Measurements from ENCODE around the gene SCP2. TPM values are rescaled to one million over a fixed set of nuclear protein-coding genes. Genes with fewer than 3 reads are reported as not detected.
A peak's percentile ranks its signal among the peaks of the same experiment; 100 is the strongest.

SCP2 gene
- total and polyA plus RNA-seq, 2 of the 4 experiments (the other 2 are of a cell fraction) = 70.4 to 83.1 TPM

DNA sequence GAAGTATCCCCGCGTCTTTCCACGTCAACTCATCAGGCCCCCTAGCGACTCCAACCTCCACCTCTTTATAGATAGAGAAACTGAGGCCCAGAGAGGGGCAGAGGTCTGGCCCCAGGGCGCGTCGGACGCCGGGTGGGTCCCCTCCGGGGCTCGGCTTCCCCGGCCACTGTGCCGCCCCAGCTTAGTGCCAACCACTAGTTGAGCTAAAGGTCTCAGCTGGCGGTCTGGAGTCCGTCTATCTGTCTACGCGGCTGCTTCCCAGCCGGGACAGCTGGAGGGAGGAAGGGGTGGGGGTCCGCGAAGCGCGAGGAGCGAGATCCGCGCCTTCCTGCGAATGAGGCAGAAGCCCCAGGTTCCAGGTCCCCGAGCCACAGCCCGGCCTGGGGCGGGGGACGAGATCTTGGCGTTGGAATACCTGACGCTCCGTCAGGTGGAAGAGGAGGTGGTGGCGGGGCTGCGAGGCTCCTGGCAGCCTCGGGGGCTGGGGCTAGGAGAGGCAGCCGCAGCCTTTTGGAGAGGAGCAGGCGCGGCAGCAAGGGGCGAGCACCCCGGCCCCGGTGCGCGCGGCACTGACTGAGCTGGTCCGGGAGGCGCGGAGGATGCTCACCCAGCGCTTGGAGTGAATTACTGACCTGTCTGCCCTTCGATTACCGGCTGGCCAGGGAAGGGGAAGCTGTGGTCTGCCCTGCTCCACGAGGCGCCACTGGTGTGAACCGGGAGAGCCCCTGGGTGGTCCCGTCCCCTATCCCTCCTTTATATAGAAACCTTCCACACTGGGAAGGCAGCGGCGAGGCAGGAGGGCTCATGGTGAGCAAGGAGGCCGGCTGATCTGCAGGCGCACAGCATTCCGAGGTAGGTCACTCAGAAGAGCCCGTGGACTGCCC is 135.9 kb downstream of the SCP2 start:
- Histone ChIP-seq H3K14ac (replicated peaks; ENCODE audit: low read depth, low read length) (no peak overlapping the region), H3K4ac (ENCODE audit: low read depth, low read length) (peak overlapping the region; percentile 36), H2BK5ac (ENCODE audit: low read depth, low read length, poor library complexity, severe bottlenecking) (no peak overlapping the region), H2BK15ac (ENCODE audit: low read depth, low read length) (no peak overlapping the region), H3K36me3 (ENCODE audit: control insufficient read depth, insufficient read depth, low read length) (no peaks in the 10 kb centered on the region), H2AFZ (replicated peaks; ENCODE audit: low read length, poor library complexity) (peak overlapping the region; percentile 92), H3K23ac (ENCODE audit: low read depth, low read length) (peak overlapping the region; percentile 31; the same call in 1 of the 2 replicates), H2AK9ac (replicated peaks; ENCODE audit: low read depth, low read length, poor library complexity) (peak overlapping the region; percentile 62), H3K27ac (ENCODE audit: insufficient read depth, low read length) (no peak overlapping the region), H3K4me3 (ENCODE audit: insufficient read depth, low read depth, low read length) (peak overlapping the region; percentile 92), H3K9me3 (ENCODE audit: control insufficient read depth, insufficient read depth, low read length) (no peaks in the 10 kb centered on the region), H4K8ac (ENCODE audit: low read depth in 2 of 2, low read length in 2 of 2) (peak overlapping the region; percentile 23 to 64; a peak in 2 of 4 replicates), H3K9me1 (ENCODE audit: insufficient read depth, low read length) (peaks cover 3% of the 10 kb centered on the region; the same call in 1 of the 2 replicates), H2AK5ac (ENCODE audit: low read depth, low read length) (peak overlapping the region; percentile 60), H3K79me1 (ENCODE audit: low read depth in 1 of 2, low read length in 2 of 2) (peaks cover 0 to 6% of the 10 kb centered on the region in 2 experiments; a peak in 1 of 4 replicates), H3K4me2 (ENCODE audit: low read depth, low read length) (peak overlapping the region; percentile 92), H3K9ac (ENCODE audit: low read depth, low read length) (peak overlapping the region; percentile 70), H4K5ac (ENCODE audit: low read depth, low read length) (peak overlapping the region; percentile 3; the same call in 1 of the 2 replicates), H4K20me1 (ENCODE audit: insufficient read depth, low read length) (no peaks in the 10 kb centered on the region), H3K27me3 (ENCODE audit: control insufficient read depth, insufficient read depth, low read length) (peaks cover 2% of the 10 kb centered on the region; the same call in 1 of the 2 replicates), H3K18ac (ENCODE audit: low read depth, low read length) (peak overlapping the region; percentile 46; the same call in 1 of the 2 replicates), H4K91ac (ENCODE audit: insufficient read depth, low read depth, low read length) (no peak overlapping the region), H2BK20ac (ENCODE audit: low read depth, low read length) (no peak overlapping the region), H3K56ac (ENCODE audit: extremely low read depth, insufficient read depth, low read length) (no peak overlapping the region), H2BK120ac (ENCODE audit: low read depth, low read length) (peak overlapping the region; percentile 52; the same call in 1 of the 2 replicates), H3K4me1 (ENCODE audit: control insufficient read depth, insufficient read depth, low read length) (peaks cover 13% of the 10 kb centered on the region)
- intact Hi-C loops (cut with micrococcal nuclease) (loop anchor here (5.0 kb wide), 2 partner anchors 119 to 134 kb away; partner anchors contain the start of gene CPT2), in situ Hi-C loops (cut with MboI; ENCODE audit: low sequenced_read_pairs) (no loop called here), dilution Hi-C loops (cut with HindIII; ENCODE audit: low sequenced_read_pairs, unreplicated experiment) (no loop called here)
- 33% methylated on average over 30 of the region's 61 CpGs; no CpG with 5 or more reads in 1 of the 2 experiments for WGBS, 2 experiments (ENCODE audit: extremely low coverage in 2 of 2, insufficient read length in 1 of 2)
- ATAC-seq (ENCODE audit: low read depth) = peak; percentile 6
- DNase-seq = no peak
- ChIA-PET POLR2A (ENCODE audit: unreplicated experiment) (no interaction called here), CTCF (no interaction called here)
- BruUV-seq (replicated peaks) = no TSS peak
- TF ChIP-seq BHLHE40 (IDR thresholded peaks at IDR 0.05; ENCODE audit: low read depth, low read length) (no peak), CEBPB (IDR thresholded peaks at IDR 0.05; ENCODE audit: low read depth, low read length) (no peak), USF2 (IDR thresholded peaks at IDR 0.05; ENCODE audit: low read depth, low read length) (no peak), NFE2L2 (IDR thresholded peaks at IDR 0.05; ENCODE audit: low read depth, low read length) (no peak), CHD1 (IDR thresholded peaks at IDR 0.05; ENCODE audit: low read depth, low read length) (no peak), RCOR1 (IDR thresholded peaks at IDR 0.05; ENCODE audit: insufficient replicate concordance, low read length) (no peak), ELK1 (IDR thresholded peaks at IDR 0.05; ENCODE audit: borderline replicate concordance, low read depth, low read length) (no peak), MAFK (IDR thresholded peaks at IDR 0.05; ENCODE audit: low read depth, low read length) (no peak), RAD21 (IDR thresholded peaks at IDR 0.05; ENCODE audit: low read length) (no peak), POLR2A (IDR thresholded peaks at IDR 0.05; ENCODE audit: low read depth, low read length) (no peak), CTCF (conservative IDR thresholded peaks at IDR 0.05; ENCODE audit: low read depth, low read length) (no peak), MXI1 (IDR thresholded peaks at IDR 0.05; ENCODE audit: borderline replicate concordance, low read depth, low read length) (no peak), RFX5 (IDR thresholded peaks at IDR 0.05; ENCODE audit: low read depth, low read length) (no peak), SMC3 (IDR thresholded peaks at IDR 0.05; ENCODE audit: low read depth, low read length) (no peak)
